Keratinocyte (primary cell): ENCODE data around the gene SRRT. TPM values are rescaled to one million over a fixed set of nuclear protein-coding genes. Genes with fewer than 3 reads are reported as not detected.
A peak's percentile ranks its signal among the peaks of the same experiment; 100 is the strongest.

Experiments used
- DNase-seq: peaks from one replicate; pipeline ENCODE4 v3.0.0-alpha.2; 2011; ENCODE audit warnings: low read depth, missing footprints, low spot score
- FAIRE-seq: peaks from 2 replicates; lab custom pipeline; 2011; peaks lifted over from hg19 to GRCh38; lab: Jason Lieb, UNC
- H2AFZ ChIP-seq: 2 replicates; pipeline ENCODE4 v1.6.0; 2012; ENCODE audit warnings: low read length, control low read depth, inconsistent platforms; ENCODE audit not compliant: control insufficient read depth
- H3K27ac ChIP-seq: 2 replicates; pipeline ENCODE4 v1.5.1; 2011; ENCODE audit warnings: low read length; ENCODE audit not compliant: control insufficient read depth, insufficient read depth
- H3K27me3 ChIP-seq: 3 replicates; pipeline ENCODE4 v1.6.0; 2011; ENCODE audit warnings: low read length; ENCODE audit not compliant: control insufficient read depth, insufficient read depth; ENCODE audit errors: extremely low read depth
- H3K36me3 ChIP-seq, 2 experiments: 2 replicates in 1 of 2; 3 replicates in 1 of 2; pipeline ENCODE4 v1.5.1; 2011; ENCODE audit warnings: low read length in 2 of 2, mild to moderate bottlenecking in 1 of 2; ENCODE audit not compliant: control insufficient read depth in 2 of 2, insufficient read depth in 2 of 2; ENCODE audit errors: extremely low read depth in 1 of 2
- H3K4me1 ChIP-seq: 3 replicates; pipeline ENCODE4 v1.5.1; 2011; ENCODE audit warnings: low read length; ENCODE audit not compliant: control insufficient read depth, insufficient read depth; ENCODE audit errors: extremely low read depth
- H3K4me2 ChIP-seq: 3 replicates; pipeline ENCODE4 v1.6.0; 2011; ENCODE audit warnings: low read depth, low read length; ENCODE audit not compliant: control insufficient read depth, insufficient read depth; ENCODE audit errors: extremely low read depth
- H3K4me3 ChIP-seq, 3 experiments: fragments of 200-600 bp in 1 of 3; sonication (generic) in 1 of 3; 2 replicates in 2 of 3; 3 replicates in 1 of 3; pipeline ENCODE4 v1.5.1; 2011 to 2016; ENCODE audit warnings: low read length in 3 of 3, mild to moderate bottlenecking in 3 of 3, control low read depth in 2 of 3, inconsistent platforms in 1 of 3, low read depth in 1 of 3, mixed read lengths in 1 of 3, mixed run types in 1 of 3, moderate library complexity in 1 of 3; ENCODE audit not compliant: control insufficient read depth in 2 of 3, insufficient read depth in 2 of 3; ENCODE audit errors: extremely low read depth in 1 of 3
- H3K79me2 ChIP-seq: 2 replicates; pipeline ENCODE4 v1.6.0; 2012; ENCODE audit warnings: low read length; ENCODE audit not compliant: control insufficient read depth, insufficient read depth
- H3K9ac ChIP-seq: 3 replicates; pipeline ENCODE4 v1.6.0; 2011; ENCODE audit warnings: low read length; ENCODE audit not compliant: control insufficient read depth, insufficient read depth; ENCODE audit errors: extremely low read depth
- H3K9me1 ChIP-seq: 3 replicates; pipeline ENCODE4 v1.6.0; 2011; ENCODE audit warnings: low read length; ENCODE audit not compliant: control insufficient read depth, insufficient read depth; ENCODE audit errors: extremely low read depth
- H3K9me3 ChIP-seq: 2 replicates; pipeline ENCODE4 v1.5.1; 2012; ENCODE audit warnings: low read depth, low read length; ENCODE audit not compliant: control insufficient read depth
- H4K20me1 ChIP-seq: 3 replicates; pipeline ENCODE4 v1.6.0; 2011; ENCODE audit warnings: low read length; ENCODE audit not compliant: control insufficient read depth, insufficient read depth; ENCODE audit errors: extremely low read depth
- CTCF ChIP-seq, 3 experiments: IDR thresholded peaks in 1 of 3; conservative IDR thresholded peaks in 1 of 3; optimal IDR thresholded peaks in 1 of 3; 2 replicates in 2 of 3; 3 replicates in 1 of 3; pipeline versions ENCODE3 to v1.5.1; 2011; ENCODE audit warnings: low read length in 3 of 3, mild to moderate bottlenecking in 3 of 3, moderate library complexity in 2 of 3, control low read depth in 1 of 3, inconsistent platforms in 1 of 3; ENCODE audit not compliant: insufficient read depth in 2 of 3; ENCODE audit errors: extremely low read depth in 1 of 3
- EZH2 ChIP-seq: IDR thresholded peaks from one replicate; pipeline ENCODE4 v1.6.1; 2012; ENCODE audit warnings: inconsistent platforms, mild to moderate bottlenecking, low read length, moderate library complexity
- dilution Hi-C: fragments of 300-500 bp; cut with MboI; formaldehyde crosslinking; loops from one replicate; pipeline ENCODE4 v1.7.0; 2020; ENCODE audit warnings: low sequenced_read_pairs; ENCODE audit not compliant: extremely low pct_ligation_motif_present
- polyA plus RNA-seq, 5 experiments: library from polyadenylated mRNA; depleted of rRNA in 3 of 5; stranded (reverse) in 3 of 5; stranded (forward) in 1 of 5; unstranded in 1 of 5; fragments of >200 nt; gene quantifications; 1 replicate in 1 of 5; 2 replicates in 3 of 5; 3 replicates in 1 of 5; pipeline versions ENCODE4 v1.2.1 to v1.2.3, GENCODE V29; 2011 to 2012; ENCODE audit warnings: missing spikeins in 2 of 5, low read depth in 1 of 5, low replicate concordance in 1 of 5

The SRRT gene
- polyA plus RNA-seq, 1 donor (not counting 4 experiments of a cell fraction or from before 2014, with no cell fraction given): 42.2 TPM

GRCh38 chr7:100875356-100875751, 451 bp downstream of the SRRT start:
- DNase-seq: no peak
- H3K4me3 ChIP-seq: peak overlapping the region; percentile 95 to 99 (median 96)

GRCh38 chr7:100878013-100878412, 3.1 kb downstream of the SRRT start:
- H4K20me1 ChIP-seq: peaks cover 14% of the 10 kb centered on the region
- peaks cover 29% of the 10 kb centered on the region for H3K4me1 ChIP-seq
- H3K9me1 ChIP-seq: no peaks in the 10 kb centered on the region
- no peak overlapping the region for H3K4me3 ChIP-seq
- no peak overlapping the region for H3K27ac ChIP-seq
- H3K79me2 ChIP-seq: peaks cover 85% of the 10 kb centered on the region
- DNase-seq (no peak), FAIRE-seq (no peak)
- dilution Hi-C loops: no loop called here
- no peak overlapping the region for H2AFZ ChIP-seq
- peak overlapping the region; percentile 15 for H3K9ac ChIP-seq
- no peak for TF ChIP-seq CTCF (optimal IDR thresholded peaks at IDR 0.05 in 1 of 3, IDR thresholded peaks at IDR 0.05 in 1 of 3, conservative IDR thresholded peaks at IDR 0.05 in 1 of 3; ENCODE audit: extremely low read depth in 1 of 3, insufficient read depth in 2 of 3, low read length in 3 of 3)
- TF ChIP-seq EZH2: no peak
- peaks cover 29 to 55% of the 10 kb centered on the region in 2 experiments for H3K36me3 ChIP-seq
- H3K27me3 ChIP-seq: no peaks in the 10 kb centered on the region
- H3K9me3 ChIP-seq: no peaks in the 10 kb centered on the region
- H3K4me2 ChIP-seq: no peak overlapping the region

More at GRCh38 chr7:100875356-100875751, 451 bp downstream of the SRRT start:
- peaks cover 12% of the 10 kb centered on the region for H4K20me1 ChIP-seq
- H3K9me3 ChIP-seq: no peaks in the 10 kb centered on the region
- dilution Hi-C loops: no loop called here
- no peaks in the 10 kb centered on the region for H3K27me3 ChIP-seq
- H3K79me2 ChIP-seq: peaks cover 86% of the 10 kb centered on the region
- peaks cover 29 to 49% of the 10 kb centered on the region in 2 experiments for H3K36me3 ChIP-seq
- peak overlapping the region; percentile 78 for H3K27ac ChIP-seq
- H2AFZ ChIP-seq: peak overlapping the region; percentile 42
- no peak for FAIRE-seq
- peak overlapping the region; percentile 93 for H3K9ac ChIP-seq
- peak overlapping the region; percentile 98 for H3K4me2 ChIP-seq
- peaks cover 29% of the 10 kb centered on the region for H3K4me1 ChIP-seq
- TF ChIP-seq CTCF (optimal IDR thresholded peaks at IDR 0.05 in 1 of 3, IDR thresholded peaks at IDR 0.05 in 1 of 3, conservative IDR thresholded peaks at IDR 0.05 in 1 of 3; ENCODE audit: extremely low read depth in 1 of 3, insufficient read depth in 2 of 3, low read length in 3 of 3) (no peak), EZH2 (no peak)
- H3K9me1 ChIP-seq: no peaks in the 10 kb centered on the region
